PC-3 (cell line): Measurements from ENCODE around the gene TSPAN9. TPM values are rescaled to one million over a fixed set of nuclear protein-coding genes. Genes with fewer than 3 reads are reported as not detected.

Source experiments
- ATAC-seq: fragments of 200-7000 bp; cut with Tn5 transposase; 2 replicates; pipeline ENCODE4 v1.9.1; 2020; ENCODE audit warnings: mild to moderate bottlenecking, moderate library complexity
- BruUV-seq: library from RNA; stranded (reverse); fragments of 400-500 nt; replicated peaks from 2 replicates; lab custom pipeline; 2021; lab: Mats Ljungman, UMichigan
- CTCF ChIA-PET: fragments of 300-600 bp; sonication (Branson Sonifier 250); formaldehyde crosslinking; loops from one replicate; lab custom pipeline; 2022; ENCODE audit warnings: antibody characterized with exemption; lab: Charles Lee
- POLR2A ChIA-PET: fragments of 300-600 bp; sonication (Branson Sonifier 250); formaldehyde crosslinking; loops from one replicate; lab custom pipeline; 2022; ENCODE audit warnings: antibody characterized with exemption; ENCODE audit not compliant: unreplicated experiment; lab: Charles Lee
- DNase-seq: peaks from one replicate; pipeline ENCODE4 v3.0.0-alpha.2; 2015
- H2AFZ ChIP-seq: fragments of 300-600 bp; sonication (generic); 2 replicates; pipeline ENCODE4 v1.6.0; 2016; ENCODE audit warnings: antibody characterized with exemption, low read length
- H3F3A ChIP-seq: fragments of 300-600 bp; sonication (generic); one replicate; pipeline ENCODE4 v1.6.0; 2017; ENCODE audit warnings: antibody characterized with exemption, low read length, control low read depth, mild to moderate bottlenecking; ENCODE audit not compliant: unreplicated experiment
- H3K27ac ChIP-seq: fragments of 300-600 bp; sonication (generic); 2 replicates; pipeline ENCODE4 v1.5.1; 2016; ENCODE audit warnings: mild to moderate bottlenecking, low read length
- H3K27me3 ChIP-seq: fragments of 300-600 bp; sonication (generic); 2 replicates; pipeline ENCODE4 v1.6.1; 2016; ENCODE audit warnings: low read length, mixed read lengths
- H3K36me3 ChIP-seq: fragments of 300-600 bp; sonication (generic); 2 replicates; pipeline ENCODE4 v1.6.1; 2016; ENCODE audit warnings: low read depth, mixed run types, low read length, mixed read lengths
- H3K4me1 ChIP-seq: fragments of 300-600 bp; sonication (generic); 2 replicates; pipeline ENCODE4 v1.5.1; 2016; ENCODE audit warnings: low read length; ENCODE audit not compliant: insufficient read depth
- H3K4me2 ChIP-seq: fragments of 300-600 bp; sonication (generic); 2 replicates; pipeline ENCODE4 v1.6.0; 2016; ENCODE audit warnings: low read length
- H3K4me3 ChIP-seq: fragments of 300-600 bp; sonication (generic); 2 replicates; pipeline ENCODE4 v1.5.1; 2016; ENCODE audit warnings: mild to moderate bottlenecking, low read length, mixed read lengths
- H3K79me2 ChIP-seq: fragments of 300-600 bp; sonication (generic); 2 replicates; pipeline ENCODE4 v1.6.1; 2017; ENCODE audit warnings: low read length, mixed read lengths
- H3K9ac ChIP-seq: fragments of 300-600 bp; sonication (generic); 2 replicates; pipeline ENCODE4 v1.6.0; 2016; ENCODE audit warnings: mild to moderate bottlenecking, low read length
- H3K9me2 ChIP-seq: fragments of 300-600 bp; sonication (generic); replicated peaks from 2 replicates; pipeline ENCODE4 v1.6.1; 2016; ENCODE audit warnings: mixed run types, low read length, mixed read lengths
- H3K9me3 ChIP-seq: fragments of 300-600 bp; sonication (generic); 2 replicates; pipeline ENCODE4 v1.6.1; 2016; ENCODE audit warnings: low read length, mixed read lengths
- H4K20me1 ChIP-seq: fragments of 300-600 bp; sonication (generic); 2 replicates; pipeline ENCODE4 v1.6.1; 2016; ENCODE audit warnings: low read length, mixed read lengths
- EZH2 ChIP-seq: fragments of 300-600 bp; sonication (generic); IDR thresholded peaks from one replicate; pipeline ENCODE4 v1.6.1; 2017; ENCODE audit warnings: antibody characterized with exemption, mild to moderate bottlenecking, low read length; ENCODE audit not compliant: unreplicated experiment
- EZH2phosphoT487 ChIP-seq: fragments of 300-600 bp; sonication (generic); IDR thresholded peaks from 2 replicates; pipeline ENCODE4 v1.6.1; 2018; ENCODE audit warnings: mild to moderate bottlenecking, antibody characterized with exemption, low read length, borderline replicate concordance
- intact Hi-C: fragments of 100-400 bp; cut with micrococcal nuclease; formaldehyde crosslinking; loops from 2 replicates; pipeline ENCODE4 v1.9.0; 2023
- total RNA-seq: library from RNA; depleted of rRNA; stranded (reverse); fragments of >200 nt; gene quantifications from 2 replicates; pipeline ENCODE4 v1.2.3, GENCODE V29; 2014
- TF ChIP-seq, protein P1 (sequence below): fragments of 300-600 bp; sonication (generic); conservative IDR thresholded peaks from 2 replicates; pipeline ENCODE4 v1.5.1; 2017; ENCODE audit warnings: antibody characterized with exemption, low read depth, mild to moderate bottlenecking, low read length

Gene TSPAN9
- total RNA-seq, 1 experiment from 2014 or later, result 6.2 TPM

DNA sequence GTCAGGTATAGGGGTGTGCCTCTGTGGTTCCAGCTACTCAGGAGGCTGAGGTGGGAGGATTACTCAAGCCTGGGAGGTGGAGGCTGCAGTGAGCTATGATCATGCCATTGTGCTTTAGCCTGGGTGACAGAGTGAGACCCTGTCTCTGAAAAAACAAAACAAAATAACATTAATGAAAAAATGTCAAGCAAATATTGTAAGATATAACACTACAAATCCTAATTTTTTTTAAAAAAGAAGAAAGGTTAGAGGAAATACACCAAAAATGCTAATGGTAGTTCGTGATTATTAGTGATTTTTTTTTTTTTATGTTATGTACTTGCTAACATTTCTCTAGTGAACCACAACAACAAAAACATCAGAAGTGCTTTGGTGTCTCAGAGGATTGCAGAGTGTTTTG is 47.7 kb downstream of the TSPAN9 start:
- POLR2A ChIA-PET, result no interaction called here
- intact Hi-C loops, result no loop called here
- no peak for ATAC-seq
- Histone ChIP-seq H3K4me2 (no peak overlapping the region), H3K27me3 (no peaks in the 10 kb centered on the region), H2AFZ (no peak overlapping the region), H3K9me2 (no peaks in the 10 kb centered on the region), H3K4me1 (peaks cover 19% of the 10 kb centered on the region), H3K79me2 (no peaks in the 10 kb centered on the region), H3K9me3 (no peaks in the 10 kb centered on the region), H3K27ac (no peak overlapping the region), H3F3A (peaks cover 4% of the 10 kb centered on the region), H3K9ac (no peak overlapping the region), H4K20me1 (no peaks in the 10 kb centered on the region), H3K36me3 (no peaks in the 10 kb centered on the region), H3K4me3 (no peak overlapping the region)
- CTCF ChIA-PET, result no interaction called here
- no TSS peak for BruUV-seq
- DNase-seq, result no peak
- no peak for TF ChIP-seq EZH2phosphoT487
- TF ChIP-seq, protein P1, sequence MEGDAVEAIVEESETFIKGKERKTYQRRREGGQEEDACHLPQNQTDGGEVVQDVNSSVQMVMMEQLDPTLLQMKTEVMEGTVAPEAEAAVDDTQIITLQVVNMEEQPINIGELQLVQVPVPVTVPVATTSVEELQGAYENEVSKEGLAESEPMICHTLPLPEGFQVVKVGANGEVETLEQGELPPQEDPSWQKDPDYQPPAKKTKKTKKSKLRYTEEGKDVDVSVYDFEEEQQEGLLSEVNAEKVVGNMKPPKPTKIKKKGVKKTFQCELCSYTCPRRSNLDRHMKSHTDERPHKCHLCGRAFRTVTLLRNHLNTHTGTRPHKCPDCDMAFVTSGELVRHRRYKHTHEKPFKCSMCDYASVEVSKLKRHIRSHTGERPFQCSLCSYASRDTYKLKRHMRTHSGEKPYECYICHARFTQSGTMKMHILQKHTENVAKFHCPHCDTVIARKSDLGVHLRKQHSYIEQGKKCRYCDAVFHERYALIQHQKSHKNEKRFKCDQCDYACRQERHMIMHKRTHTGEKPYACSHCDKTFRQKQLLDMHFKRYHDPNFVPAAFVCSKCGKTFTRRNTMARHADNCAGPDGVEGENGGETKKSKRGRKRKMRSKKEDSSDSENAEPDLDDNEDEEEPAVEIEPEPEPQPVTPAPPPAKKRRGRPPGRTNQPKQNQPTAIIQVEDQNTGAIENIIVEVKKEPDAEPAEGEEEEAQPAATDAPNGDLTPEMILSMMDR, result no peak
- no peak for TF ChIP-seq EZH2

DNA sequence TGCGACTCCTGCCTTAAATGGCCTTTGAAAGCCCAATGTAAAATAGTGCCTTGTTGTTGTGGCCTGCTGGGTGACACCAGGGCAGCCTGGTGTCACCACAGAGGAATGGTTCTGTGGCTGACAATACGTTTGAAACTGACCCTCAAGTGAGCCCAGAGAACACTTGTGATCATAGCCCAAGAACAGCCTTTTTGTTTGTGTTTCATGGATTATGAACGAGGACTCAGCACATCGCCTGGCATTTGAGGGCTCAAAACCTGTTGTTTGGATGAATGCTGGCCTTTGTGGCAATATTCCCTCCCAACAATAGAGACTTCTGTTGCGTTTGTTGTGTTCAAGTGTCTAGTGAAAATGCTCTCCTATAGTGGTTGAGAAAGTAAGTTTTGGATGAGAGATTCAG is 48.5 kb downstream of the TSPAN9 start:
- ChIA-PET POLR2A (no interaction called here), CTCF (no interaction called here)
- Histone ChIP-seq H3F3A (peaks cover 4% of the 10 kb centered on the region), H2AFZ (no peak overlapping the region), H4K20me1 (no peaks in the 10 kb centered on the region), H3K79me2 (no peaks in the 10 kb centered on the region), H3K9me3 (no peaks in the 10 kb centered on the region), H3K4me2 (no peak overlapping the region), H3K9ac (no peak overlapping the region), H3K4me3 (no peak overlapping the region), H3K4me1 (peaks cover 19% of the 10 kb centered on the region), H3K27me3 (no peaks in the 10 kb centered on the region), H3K9me2 (no peaks in the 10 kb centered on the region), H3K27ac (no peak overlapping the region), H3K36me3 (no peaks in the 10 kb centered on the region)
- ATAC-seq (no peak), DNase-seq (no peak)
- no TSS peak for BruUV-seq
- intact Hi-C loops, result no loop called here
- no peak for TF ChIP-seq EZH2phosphoT487
- TF ChIP-seq, protein P1, result no peak
- TF ChIP-seq EZH2, result no peak

DNA sequence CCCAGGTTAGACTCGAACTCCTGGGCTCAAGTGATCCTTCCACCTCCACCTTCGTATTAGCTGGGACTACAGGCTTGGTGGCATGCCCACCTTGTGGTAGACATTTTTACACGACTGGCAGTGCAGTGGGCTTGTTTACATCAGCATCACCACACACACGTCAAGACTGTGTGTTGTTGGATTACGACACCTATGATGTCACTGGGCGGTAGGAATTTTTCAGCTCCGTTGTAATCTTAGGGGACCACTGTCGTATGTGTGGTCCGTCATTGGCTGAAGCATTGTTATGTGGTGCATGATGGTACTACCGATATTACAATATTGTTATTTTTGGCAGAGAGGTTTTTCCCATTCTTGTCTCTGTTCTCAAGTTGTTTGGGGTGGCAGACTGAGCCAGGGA is 50.7 kb downstream of the TSPAN9 start:
- Histone ChIP-seq H3K9me2 (no peaks in the 10 kb centered on the region), H3K4me1 (peaks cover 12% of the 10 kb centered on the region), H2AFZ (no peak overlapping the region), H3K36me3 (no peaks in the 10 kb centered on the region), H3F3A (peaks cover 4% of the 10 kb centered on the region), H3K27me3 (no peaks in the 10 kb centered on the region), H3K79me2 (no peaks in the 10 kb centered on the region), H4K20me1 (no peaks in the 10 kb centered on the region), H3K4me2 (no peak overlapping the region), H3K4me3 (no peak overlapping the region), H3K27ac (no peak overlapping the region), H3K9ac (no peak overlapping the region), H3K9me3 (no peaks in the 10 kb centered on the region)
- intact Hi-C loops, result no loop called here
- no TSS peak for BruUV-seq
- TF ChIP-seq, protein P1, result no peak
- TF ChIP-seq EZH2phosphoT487 (no peak), EZH2 (no peak)
- DNase-seq, result no peak
- CTCF ChIA-PET, result no interaction called here
- POLR2A ChIA-PET, result no interaction called here
- no peak for ATAC-seq
